ENCODE results near the gene TMEM143.
"Not testable (repeated sequence)": the region's sequence is repeated elsewhere in the genome, so short reads cannot be mapped to it uniquely, and the experiment has no call there.

Gene TMEM143

GRCh38 chr19:48308631-48309586 lies 54.8 kb downstream of the TMEM143 start:
- Histone ChIP-seq H3K4me1 (ENCODE audit: control insufficient read depth, insufficient read depth, low read length) (no peaks in the 10 kb centered on the region), H3K4me3 (ENCODE audit: low read length in 2 of 2) (no peak overlapping the region), H3K36me3 (ENCODE audit: control insufficient read depth in 2 of 2, insufficient read depth in 2 of 2, low read length in 2 of 2) (no peaks in the 10 kb centered on the region), H3K27ac (ENCODE audit: low read length) (no peak overlapping the region), H3K27me3 (ENCODE audit: control insufficient read depth in 1 of 2, insufficient read depth in 2 of 2, low read length in 2 of 2) (no peaks in the 10 kb centered on the region), H3K9ac (ENCODE audit: low read length in 2 of 2) (no peak overlapping the region), H3K9me3 (ENCODE audit: control insufficient read depth in 2 of 2, low read length in 2 of 2) (no peaks in the 10 kb centered on the region)

DNA sequence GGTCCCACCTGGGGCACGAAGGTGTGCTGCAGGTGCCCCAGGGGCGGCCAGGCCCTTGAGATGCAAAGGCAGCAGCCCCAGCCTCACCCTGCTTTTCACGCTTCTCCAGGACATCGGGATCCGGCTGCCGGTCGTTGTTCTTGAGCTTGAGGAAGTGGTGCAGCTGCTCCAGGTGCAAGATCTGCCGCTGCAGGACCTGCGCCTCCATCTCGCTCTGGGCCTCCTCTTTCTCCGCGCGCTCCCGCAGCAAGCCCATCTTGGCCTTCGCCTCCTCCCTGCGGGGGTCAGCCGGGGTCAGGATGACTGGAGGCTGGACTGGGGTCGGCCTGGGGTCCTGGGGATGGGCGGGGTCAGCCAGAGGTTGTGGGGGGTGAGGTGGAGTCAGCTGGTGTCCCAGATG lies 59.9 kb downstream of the TMEM143 start:
- no peaks in the 10 kb centered on the region for H3K36me3 ChIP-seq (ENCODE audit: control insufficient read depth in 2 of 2, insufficient read depth in 2 of 2, low read length in 2 of 2)
- H3K27me3 ChIP-seq (ENCODE audit: control insufficient read depth in 1 of 2, insufficient read depth in 2 of 2, low read length in 2 of 2): no peaks in the 10 kb centered on the region
- H3K9ac ChIP-seq (ENCODE audit: low read length in 2 of 2): no peak overlapping the region
- H3K4me1 ChIP-seq (ENCODE audit: control insufficient read depth, insufficient read depth, low read length): no peaks in the 10 kb centered on the region
- no peak overlapping the region for H3K27ac ChIP-seq (ENCODE audit: low read length)
- H3K9me3 ChIP-seq (ENCODE audit: control insufficient read depth in 2 of 2, low read length in 2 of 2): no peaks in the 10 kb centered on the region
- no peak overlapping the region for H3K4me3 ChIP-seq (ENCODE audit: low read length in 2 of 2)

GRCh38 chr19:48303367-48303766 lies 60.4 kb downstream of the TMEM143 start:
- Histone ChIP-seq H3K4me3 (ENCODE audit: low read length in 2 of 2) (no peak overlapping the region), H3K9me3 (ENCODE audit: control insufficient read depth in 2 of 2, low read length in 2 of 2) (no peaks in the 10 kb centered on the region), H3K4me1 (ENCODE audit: control insufficient read depth, insufficient read depth, low read length) (no peaks in the 10 kb centered on the region), H3K9ac (ENCODE audit: low read length in 2 of 2) (no peak overlapping the region), H3K27ac (ENCODE audit: low read length) (no peak overlapping the region), H3K36me3 (ENCODE audit: control insufficient read depth in 2 of 2, insufficient read depth in 2 of 2, low read length in 2 of 2) (no peaks in the 10 kb centered on the region), H3K27me3 (ENCODE audit: control insufficient read depth in 1 of 2, insufficient read depth in 2 of 2, low read length in 2 of 2) (no peaks in the 10 kb centered on the region)

DNA sequence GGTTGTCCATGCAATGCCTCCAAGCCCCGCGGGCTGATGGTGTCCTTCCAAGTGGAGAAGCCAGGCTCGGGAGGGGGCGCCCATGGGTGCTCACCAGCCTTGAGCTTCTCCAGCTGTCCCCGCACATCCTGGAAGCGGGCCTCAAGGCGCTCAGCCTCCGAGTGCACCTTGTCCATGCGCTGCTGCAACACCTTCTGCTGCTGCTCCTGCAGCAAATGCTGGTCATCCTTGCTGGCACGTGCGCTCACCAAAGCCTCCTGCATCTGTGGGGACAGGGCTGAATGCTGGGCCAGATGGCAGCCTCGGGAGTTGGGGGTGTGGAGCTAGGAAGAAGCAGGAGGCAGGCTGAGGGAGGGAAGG lies 61.2 kb downstream of the TMEM143 start:
- Histone ChIP-seq H3K9me3 (ENCODE audit: control insufficient read depth in 2 of 2, low read length in 2 of 2) (no peaks in the 10 kb centered on the region), H3K4me1 (ENCODE audit: control insufficient read depth, insufficient read depth, low read length) (no peaks in the 10 kb centered on the region), H3K27ac (ENCODE audit: low read length) (no peak overlapping the region), H3K36me3 (ENCODE audit: control insufficient read depth in 2 of 2, insufficient read depth in 2 of 2, low read length in 2 of 2) (no peaks in the 10 kb centered on the region), H3K9ac (ENCODE audit: low read length in 2 of 2) (no peak overlapping the region), H3K4me3 (ENCODE audit: low read length in 2 of 2) (no peak overlapping the region), H3K27me3 (ENCODE audit: control insufficient read depth in 1 of 2, insufficient read depth in 2 of 2, low read length in 2 of 2) (no peaks in the 10 kb centered on the region)

GRCh38 chr19:48301886-48302599 lies 61.7 kb downstream of the TMEM143 start:
- no peak overlapping the region for H3K4me3 ChIP-seq (ENCODE audit: low read length in 2 of 2)
- H3K9ac ChIP-seq (ENCODE audit: low read length in 2 of 2): no peak overlapping the region
- no peak overlapping the region for H3K27ac ChIP-seq (ENCODE audit: low read length)
- no peaks in the 10 kb centered on the region for H3K36me3 ChIP-seq (ENCODE audit: control insufficient read depth in 2 of 2, insufficient read depth in 2 of 2, low read length in 2 of 2)
- no peaks in the 10 kb centered on the region for H3K4me1 ChIP-seq (ENCODE audit: control insufficient read depth, insufficient read depth, low read length)
- no peaks in the 10 kb centered on the region for H3K27me3 ChIP-seq (ENCODE audit: control insufficient read depth in 1 of 2, insufficient read depth in 2 of 2, low read length in 2 of 2)
- H3K9me3 ChIP-seq (ENCODE audit: control insufficient read depth in 2 of 2, low read length in 2 of 2): no peaks in the 10 kb centered on the region

DNA sequence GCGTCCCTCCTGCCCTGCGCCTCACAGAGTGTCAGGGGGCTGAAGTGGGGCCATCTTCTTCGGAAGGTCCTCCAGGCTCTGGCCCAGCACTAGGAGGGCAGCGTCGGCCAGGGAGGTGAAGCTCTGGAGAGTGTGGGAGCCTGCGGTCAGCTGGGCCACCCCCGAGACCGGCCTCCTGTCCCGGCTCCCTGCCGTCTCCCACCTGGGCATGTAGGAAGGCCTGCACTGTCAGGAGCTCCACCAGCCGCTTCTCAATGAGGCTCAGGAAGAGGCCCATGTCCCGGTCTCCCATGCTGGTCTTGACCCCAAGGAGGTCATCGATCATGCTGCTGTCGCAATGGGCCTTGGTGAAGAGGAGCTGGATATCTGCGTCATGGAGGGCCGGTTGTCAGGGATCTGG lies 65.8 kb downstream of the TMEM143 start:
- no peaks in the 10 kb centered on the region for H3K36me3 ChIP-seq (ENCODE audit: control insufficient read depth in 2 of 2, insufficient read depth in 2 of 2, low read length in 2 of 2)
- no peaks in the 10 kb centered on the region for H3K9me3 ChIP-seq (ENCODE audit: control insufficient read depth in 2 of 2, low read length in 2 of 2)
- peaks cover 0 to 2% of the 10 kb centered on the region in 2 donors for H3K27me3 ChIP-seq (ENCODE audit: control insufficient read depth in 1 of 2, insufficient read depth in 2 of 2, low read length in 2 of 2)
- no peaks in the 10 kb centered on the region for H3K4me1 ChIP-seq (ENCODE audit: control insufficient read depth, insufficient read depth, low read length)
- H3K9ac ChIP-seq (ENCODE audit: low read length in 2 of 2): no peak overlapping the region
- H3K27ac ChIP-seq (ENCODE audit: low read length): no peak overlapping the region
- H3K4me3 ChIP-seq (ENCODE audit: low read length in 2 of 2): no peak overlapping the region

DNA sequence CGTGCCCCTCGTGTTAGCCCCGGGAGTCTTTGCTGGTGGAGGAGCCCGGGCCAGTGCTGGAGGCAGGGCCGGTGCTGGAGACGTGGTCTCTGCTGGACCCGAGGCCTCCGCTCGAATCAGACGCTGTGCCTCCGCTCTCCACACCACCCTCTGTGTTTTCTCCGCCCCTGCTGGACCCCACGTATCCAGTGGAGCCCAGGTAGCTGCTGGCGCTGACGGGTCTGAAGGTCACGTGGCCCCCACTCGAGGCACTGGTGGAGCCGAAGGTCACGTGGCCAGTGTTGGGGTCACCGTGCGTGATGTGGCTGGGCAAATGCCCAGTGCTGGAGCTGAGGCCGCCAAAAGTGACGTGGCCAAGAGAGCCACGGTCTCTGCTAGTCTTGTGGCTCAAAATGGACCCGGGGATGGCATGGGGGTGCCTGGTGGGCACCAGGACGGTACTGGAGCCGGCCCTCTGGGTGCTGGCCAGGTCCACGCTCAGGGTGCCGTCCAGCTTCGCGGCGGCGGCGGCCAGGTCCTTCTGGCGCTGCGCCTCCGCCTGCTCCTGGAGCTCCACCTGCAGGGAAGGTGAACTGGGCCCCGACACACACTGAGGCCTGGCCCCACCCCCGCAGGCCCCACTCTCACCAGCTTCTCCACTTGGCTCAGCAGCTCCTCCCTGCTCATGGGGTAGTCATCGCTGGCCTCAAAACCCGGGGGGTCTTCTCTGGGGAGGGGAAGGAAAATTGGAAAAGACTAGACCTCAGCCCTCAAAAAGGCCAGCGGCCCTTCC lies 66.6 kb downstream of the TMEM143 start:
- H3K9me3 ChIP-seq (ENCODE audit: control insufficient read depth in 2 of 2, low read length in 2 of 2): no peaks in the 10 kb centered on the region
- no peaks in the 10 kb centered on the region for H3K36me3 ChIP-seq (ENCODE audit: control insufficient read depth in 2 of 2, insufficient read depth in 2 of 2, low read length in 2 of 2)
- peaks cover 0 to 4% of the 10 kb centered on the region in 2 donors for H3K27me3 ChIP-seq (ENCODE audit: control insufficient read depth in 1 of 2, insufficient read depth in 2 of 2, low read length in 2 of 2)
- no peak overlapping the region for H3K9ac ChIP-seq (ENCODE audit: low read length in 2 of 2)
- H3K4me1 ChIP-seq (ENCODE audit: control insufficient read depth, insufficient read depth, low read length): no peaks in the 10 kb centered on the region
- H3K4me3 ChIP-seq (ENCODE audit: low read length in 2 of 2): no peak overlapping the region
- no peak overlapping the region for H3K27ac ChIP-seq (ENCODE audit: low read length)

DNA sequence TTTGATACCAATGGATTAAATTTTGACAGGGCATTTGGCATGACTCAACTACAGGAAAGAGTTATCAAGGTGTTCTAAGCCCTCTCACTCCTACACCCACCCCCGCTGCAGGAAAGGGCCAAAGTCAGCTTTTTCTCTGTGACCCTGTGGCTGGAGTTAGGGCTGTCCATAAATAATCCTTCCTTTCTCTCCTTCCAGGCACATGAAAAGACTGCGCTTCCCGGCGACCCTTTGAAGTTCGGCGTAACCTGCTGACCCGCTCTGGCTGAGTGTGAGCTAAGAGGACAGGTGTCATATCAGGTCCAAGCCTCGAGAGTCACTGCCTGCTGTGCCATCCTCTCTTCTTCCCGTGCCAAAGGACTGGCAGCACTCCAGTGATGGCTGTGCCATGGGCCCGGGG lies 68.3 kb downstream of the TMEM143 start:
- Histone ChIP-seq H3K9ac (ENCODE audit: low read length in 2 of 2) (no peak overlapping the region), H3K4me1 (ENCODE audit: control insufficient read depth, insufficient read depth, low read length) (peaks cover 10% of the 10 kb centered on the region), H3K36me3 (ENCODE audit: control insufficient read depth in 2 of 2, insufficient read depth in 2 of 2, low read length in 2 of 2) (no peaks in the 10 kb centered on the region), H3K4me3 (ENCODE audit: low read length in 2 of 2) (no peak overlapping the region), H3K27ac (ENCODE audit: low read length) (no peak overlapping the region), H3K27me3 (ENCODE audit: control insufficient read depth in 1 of 2, insufficient read depth in 2 of 2, low read length in 2 of 2) (peaks cover 5 to 8% of the 10 kb centered on the region in 2 donors), H3K9me3 (ENCODE audit: control insufficient read depth in 2 of 2, low read length in 2 of 2) (no peaks in the 10 kb centered on the region)

- H3K4me3 ChIP-seq (ENCODE audit: low read length in 2 of 2): no peak overlapping the region
- no peak overlapping the region for H3K9ac ChIP-seq (ENCODE audit: low read length in 2 of 2)
- H3K4me1 ChIP-seq (ENCODE audit: control insufficient read depth, insufficient read depth, low read length): peaks cover 14% of the 10 kb centered on the region
- peaks cover 5 to 11% of the 10 kb centered on the region in 2 donors for H3K27me3 ChIP-seq (ENCODE audit: control insufficient read depth in 1 of 2, insufficient read depth in 2 of 2, low read length in 2 of 2)
- no peaks in the 10 kb centered on the region for H3K36me3 ChIP-seq (ENCODE audit: control insufficient read depth in 2 of 2, insufficient read depth in 2 of 2, low read length in 2 of 2)
- H3K27ac ChIP-seq (ENCODE audit: low read length): no peak overlapping the region
- no peaks in the 10 kb centered on the region for H3K9me3 ChIP-seq (ENCODE audit: control insufficient read depth in 2 of 2, low read length in 2 of 2)
Measured at GRCh38 chr19:48292798-48293197, 70.9 kb downstream of the TMEM143 start.

- H3K4me1 ChIP-seq (ENCODE audit: control insufficient read depth, insufficient read depth, low read length): peaks cover 14% of the 10 kb centered on the region
- H3K27ac ChIP-seq (ENCODE audit: low read length): not testable (repeated sequence)
- H3K27me3 ChIP-seq (ENCODE audit: control insufficient read depth in 1 of 2, insufficient read depth in 2 of 2, low read length in 2 of 2): peaks cover 5 to 11% of the 10 kb centered on the region in 2 donors
Measured at GRCh38 chr19:48291489-48291815, 72.3 kb downstream of the TMEM143 start.

More at GRCh38 chr19:48291489-48291815, 72.3 kb downstream of the TMEM143 start:
- H3K4me3 ChIP-seq (ENCODE audit: low read length in 2 of 2); H3K9me3 ChIP-seq (ENCODE audit: control insufficient read depth in 2 of 2, low read length in 2 of 2); H3K36me3 ChIP-seq (ENCODE audit: control insufficient read depth in 2 of 2, insufficient read depth in 2 of 2, low read length in 2 of 2); H3K9ac ChIP-seq (ENCODE audit: low read length in 2 of 2): not testable (repeated sequence)
